Measurements from ENCODE around the gene PERM1. TPM values are rescaled to one million over a fixed set of nuclear protein-coding genes. Genes with fewer than 3 reads are reported as not detected.
"Not testable (repeated sequence)": the region's sequence is repeated elsewhere in the genome, so short reads cannot be mapped to it uniquely, and the experiment has no call there.

PERM1 gene
- total RNA-seq, 1 donor from 2014 or later = not detected

DNA sequence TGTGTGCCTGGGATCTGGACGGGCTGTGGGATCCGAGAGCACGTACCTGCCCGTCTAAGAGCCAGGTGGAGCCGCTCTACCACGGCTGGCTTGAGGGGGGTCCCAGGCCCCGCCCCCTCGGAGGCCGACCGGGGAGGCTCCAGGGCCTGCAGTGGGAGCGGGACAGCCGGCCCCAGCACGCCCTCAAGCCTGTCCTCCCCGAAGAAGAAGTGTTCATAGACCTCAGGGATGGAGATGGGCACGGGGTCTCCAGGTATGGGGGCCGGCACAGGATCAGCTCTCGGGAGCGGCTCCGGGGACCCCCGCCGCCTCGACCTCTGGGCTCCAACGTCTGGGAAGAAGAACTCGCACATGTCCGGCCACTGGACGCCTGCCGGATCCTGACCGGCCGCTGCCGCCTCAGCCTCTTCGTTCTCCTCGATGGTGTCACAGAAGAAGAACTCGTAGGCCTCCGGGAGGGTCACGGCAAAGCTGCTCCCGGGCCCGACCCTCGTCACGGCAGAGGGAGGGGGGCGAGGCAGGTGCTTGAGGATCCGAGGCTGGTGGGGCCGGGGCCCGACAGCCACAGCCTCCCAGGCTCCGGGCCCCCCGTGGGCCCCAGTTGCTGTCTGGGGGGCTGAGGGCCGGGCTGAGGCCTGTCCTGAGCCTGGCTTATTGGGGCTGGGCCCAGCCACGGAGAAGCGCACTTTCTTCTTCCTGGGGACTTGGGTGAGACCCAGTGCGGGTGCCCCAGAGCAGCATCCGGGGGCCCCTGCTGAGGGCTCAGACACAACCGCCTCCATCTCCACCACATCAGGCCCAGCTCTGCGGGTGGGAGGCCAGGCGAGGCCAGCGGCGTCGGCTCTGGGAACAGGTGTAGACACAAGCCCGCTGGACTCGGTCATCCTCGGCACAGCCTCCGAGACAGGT is 2.8 kb downstream of the PERM1 start:
- intact Hi-C loops (cut with micrococcal nuclease) = no loop called here
- H3K4me3 Mint-ChIP-seq = no peak overlapping the region
- CTCF ChIA-PET = no interaction called here
- ATAC-seq (ENCODE audit: low read depth) (no peak), DNase-seq (no peak)
- H3K9me3 Mint-ChIP-seq = no peaks in the 10 kb centered on the region
- no peaks in the 10 kb centered on the region for H3K36me3 Mint-ChIP-seq (ENCODE audit: low read depth)
- POLR2A ChIA-PET = no interaction called here
- TF ChIP-seq, protein P1, sequence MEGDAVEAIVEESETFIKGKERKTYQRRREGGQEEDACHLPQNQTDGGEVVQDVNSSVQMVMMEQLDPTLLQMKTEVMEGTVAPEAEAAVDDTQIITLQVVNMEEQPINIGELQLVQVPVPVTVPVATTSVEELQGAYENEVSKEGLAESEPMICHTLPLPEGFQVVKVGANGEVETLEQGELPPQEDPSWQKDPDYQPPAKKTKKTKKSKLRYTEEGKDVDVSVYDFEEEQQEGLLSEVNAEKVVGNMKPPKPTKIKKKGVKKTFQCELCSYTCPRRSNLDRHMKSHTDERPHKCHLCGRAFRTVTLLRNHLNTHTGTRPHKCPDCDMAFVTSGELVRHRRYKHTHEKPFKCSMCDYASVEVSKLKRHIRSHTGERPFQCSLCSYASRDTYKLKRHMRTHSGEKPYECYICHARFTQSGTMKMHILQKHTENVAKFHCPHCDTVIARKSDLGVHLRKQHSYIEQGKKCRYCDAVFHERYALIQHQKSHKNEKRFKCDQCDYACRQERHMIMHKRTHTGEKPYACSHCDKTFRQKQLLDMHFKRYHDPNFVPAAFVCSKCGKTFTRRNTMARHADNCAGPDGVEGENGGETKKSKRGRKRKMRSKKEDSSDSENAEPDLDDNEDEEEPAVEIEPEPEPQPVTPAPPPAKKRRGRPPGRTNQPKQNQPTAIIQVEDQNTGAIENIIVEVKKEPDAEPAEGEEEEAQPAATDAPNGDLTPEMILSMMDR (IDR thresholded peaks at IDR 0.05) = no peak
- H3K27me3 Mint-ChIP-seq = peaks cover 21% of the 10 kb centered on the region
- peaks cover 4% of the 10 kb centered on the region for H3K4me1 Mint-ChIP-seq
- H3K27ac Mint-ChIP-seq = no peak overlapping the region

DNA sequence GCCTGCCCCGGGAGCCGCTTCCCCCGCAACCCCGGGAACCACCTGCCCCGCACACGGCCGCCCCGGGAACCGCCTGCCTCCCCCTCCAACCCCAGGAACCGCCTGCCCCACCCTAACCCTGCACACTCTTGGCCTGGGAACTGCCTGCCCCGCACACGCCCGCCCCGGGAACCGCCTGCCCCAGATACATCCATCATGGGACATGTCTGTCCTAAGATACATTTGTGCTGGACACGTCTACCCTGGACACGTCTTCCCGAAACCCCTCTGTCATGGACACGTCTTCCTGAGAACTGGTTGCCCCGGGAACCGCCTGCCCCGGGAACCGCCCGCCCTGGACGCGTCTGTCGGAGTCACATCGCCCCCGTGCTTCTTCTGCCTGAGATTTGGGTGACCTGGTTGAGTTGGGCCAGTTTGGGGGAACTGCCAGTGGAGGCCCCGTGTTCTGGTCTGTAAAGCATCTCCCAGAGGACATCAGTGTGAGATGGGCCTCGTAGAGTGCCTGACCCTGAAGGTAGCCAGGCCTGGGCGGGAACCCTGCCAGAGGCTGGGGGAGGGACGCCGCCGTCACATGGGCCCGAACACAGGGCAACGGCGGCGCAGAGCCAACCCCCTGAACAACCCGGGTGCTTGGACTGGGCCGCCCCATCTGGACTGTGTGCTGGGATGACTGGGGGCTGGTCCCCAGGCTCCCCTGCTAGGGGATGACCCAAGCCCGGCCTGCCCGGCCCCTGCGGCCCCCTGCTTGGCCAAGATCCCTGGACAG is 3.6 kb downstream of the PERM1 start:
- no peak overlapping the region for H3K27ac Mint-ChIP-seq

DNA sequence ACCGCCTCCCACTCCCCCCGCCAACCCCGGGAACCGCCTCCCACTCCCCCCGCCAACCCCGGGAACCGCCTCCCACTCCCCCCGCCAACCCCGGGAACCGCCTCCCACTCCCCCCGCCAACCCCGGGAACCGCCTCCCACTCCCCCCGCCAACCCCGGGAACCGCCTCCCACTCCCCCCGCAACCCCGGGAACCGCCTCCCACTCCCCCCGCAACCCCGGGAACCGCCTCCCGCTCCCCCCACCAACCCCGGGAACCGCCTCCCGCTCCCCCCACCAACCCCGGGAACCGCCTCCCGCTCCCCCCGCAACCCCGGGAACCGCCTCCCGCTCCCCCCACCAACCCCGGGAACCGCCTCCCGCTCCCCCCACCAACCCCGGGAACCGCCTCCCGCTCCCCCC is 5.1 kb downstream of the PERM1 start:
- POLR2A ChIA-PET = interaction anchor here (1.3 kb wide), 1 partner anchor 10 kb away, joined by 5 read pairs; no protein-coding TSS in a partner anchor
- not testable (repeated sequence) for H3K36me3 Mint-ChIP-seq (ENCODE audit: low read depth); H3K4me1 Mint-ChIP-seq; H3K4me3 Mint-ChIP-seq; DNase-seq; H3K9me3 Mint-ChIP-seq; H3K27ac Mint-ChIP-seq; ATAC-seq (ENCODE audit: low read depth)
- CTCF ChIA-PET = interaction anchor here (0.7 to 3.4 kb wide), 6 partner anchors 20 to 146 kb away, joined by 3 to 10 read pairs (median 4); no protein-coding TSS in a partner anchor
- intact Hi-C loops (cut with micrococcal nuclease) = loop anchor here (1.0 kb wide), 2 partner anchors 71 to 107 kb away; no protein-coding TSS in a partner anchor
- peaks cover 22% of the 10 kb centered on the region for H3K27me3 Mint-ChIP-seq

More for the DNA sequence above, 3.6 kb downstream of the PERM1 start:
- ATAC-seq (ENCODE audit: low read depth) = no peak
- Mint-ChIP-seq H3K4me1 (peaks cover 4% of the 10 kb centered on the region), H3K4me3 (no peak overlapping the region), H3K27me3 (peaks cover 24% of the 10 kb centered on the region), H3K36me3 (ENCODE audit: low read depth) (no peaks in the 10 kb centered on the region), H3K9me3 (no peaks in the 10 kb centered on the region)
- TF ChIP-seq, protein P1 (IDR thresholded peaks at IDR 0.05) = no peak
- ChIA-PET POLR2A (no interaction called here), CTCF (no interaction called here)
- DNase-seq = no peak
- intact Hi-C loops (cut with micrococcal nuclease) = no loop called here

DNA sequence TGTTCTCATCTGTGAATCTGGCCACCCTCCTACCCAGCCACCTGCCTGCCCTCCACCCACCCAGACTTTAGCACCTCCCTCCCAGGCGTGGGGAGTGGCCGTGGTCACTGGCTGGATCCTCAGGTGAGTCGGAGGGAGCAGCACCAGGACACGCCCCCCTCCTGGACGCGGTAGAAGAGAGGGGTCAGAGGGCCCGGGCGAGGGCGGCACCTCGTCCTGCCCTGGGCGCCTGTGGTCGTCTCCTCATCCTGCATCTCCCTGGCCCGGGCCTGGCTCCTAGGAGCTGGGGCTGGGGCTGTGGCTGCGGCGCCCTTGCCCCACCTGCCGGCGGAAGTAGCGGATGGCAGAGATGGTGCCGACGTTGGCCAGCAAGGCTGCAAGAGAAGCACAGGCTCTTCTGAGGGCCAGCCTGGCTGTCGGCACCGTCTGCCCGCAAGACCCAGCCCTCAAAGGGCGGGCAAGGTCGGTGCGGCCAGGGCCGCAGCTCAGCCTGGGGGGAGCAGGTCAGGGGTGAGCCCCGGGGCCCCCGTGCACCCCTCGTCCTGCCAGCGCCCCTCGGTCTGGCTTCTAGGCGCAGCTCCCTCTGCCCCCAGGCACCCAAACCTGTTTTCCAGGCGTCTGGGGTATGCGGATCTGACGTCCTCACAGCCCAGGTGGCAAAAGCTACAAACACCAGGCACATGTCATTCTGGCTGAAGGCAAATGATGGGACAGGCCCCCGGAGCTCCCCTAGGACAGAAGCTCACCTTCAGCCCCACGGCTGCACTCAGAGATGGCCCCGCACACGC is 5.8 kb downstream of the PERM1 start:
- H3K27me3 Mint-ChIP-seq = peaks cover 24% of the 10 kb centered on the region
- intact Hi-C loops (cut with micrococcal nuclease) = loop anchor here (1.0 kb wide), 2 partner anchors 71 to 107 kb away; no protein-coding TSS in a partner anchor
- H3K4me3 Mint-ChIP-seq = no peak overlapping the region
- DNase-seq = peak; percentile 64
- H3K9me3 Mint-ChIP-seq = no peaks in the 10 kb centered on the region
- no peaks in the 10 kb centered on the region for H3K36me3 Mint-ChIP-seq (ENCODE audit: low read depth)
- ATAC-seq (ENCODE audit: low read depth) = peak; percentile 90
- H3K27ac Mint-ChIP-seq = no peak overlapping the region
- TF ChIP-seq, protein P1 (IDR thresholded peaks at IDR 0.05) = no peak
- peaks cover 4% of the 10 kb centered on the region for H3K4me1 Mint-ChIP-seq
- CTCF ChIA-PET = interaction anchor here (0.6 to 3.4 kb wide), 7 partner anchors 12 to 147 kb away, joined by 3 to 10 read pairs (median 3); no protein-coding TSS in a partner anchor
- POLR2A ChIA-PET = interaction anchor here (0.6 to 1.3 kb wide), 4 partner anchors 9 to 926 kb away, joined by 3 to 6 read pairs (median 4); partner anchors contain the start of gene ISG15

DNA sequence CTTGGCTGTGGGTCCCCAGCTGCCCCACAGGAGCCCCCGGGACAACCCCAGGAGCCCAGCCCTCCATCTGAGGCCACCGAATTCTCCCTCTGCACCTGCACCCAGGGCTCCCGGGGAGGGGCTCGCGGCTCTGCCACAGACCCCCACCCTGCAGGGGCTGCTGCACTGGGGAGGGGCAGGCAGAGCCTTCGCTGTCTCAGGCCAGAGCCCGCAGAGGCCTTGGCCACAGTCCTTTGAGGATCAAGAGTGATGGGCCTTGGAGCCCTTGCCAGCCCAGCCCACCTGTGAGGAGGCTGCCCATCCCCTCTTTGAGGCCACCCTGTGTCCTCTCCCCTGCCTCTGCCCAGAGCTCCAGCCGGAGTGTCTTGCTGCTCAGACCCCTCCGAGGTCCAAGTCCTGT is 6.5 kb downstream of the PERM1 start:
- intact Hi-C loops (cut with micrococcal nuclease) = no loop called here
- Mint-ChIP-seq H3K27ac (no peak overlapping the region), H3K36me3 (ENCODE audit: low read depth) (no peaks in the 10 kb centered on the region), H3K27me3 (peaks cover 24% of the 10 kb centered on the region), H3K4me3 (no peak overlapping the region), H3K9me3 (no peaks in the 10 kb centered on the region), H3K4me1 (peaks cover 4% of the 10 kb centered on the region)
- no peak for DNase-seq
- TF ChIP-seq, protein P1 (IDR thresholded peaks at IDR 0.05) = no peak
- POLR2A ChIA-PET = interaction anchor here (0.6 to 1.3 kb wide), 2 partner anchors 9 to 927 kb away, joined by 5 to 6 read pairs; no protein-coding TSS in a partner anchor
- no peak for ATAC-seq (ENCODE audit: low read depth)
- CTCF ChIA-PET = interaction anchor here (1.2 to 3.4 kb wide), 4 partner anchors 19 to 78 kb away, joined by 3 to 10 read pairs (median 4); no protein-coding TSS in a partner anchor
